GM21381 (cell line): ENCODE measurements around the gene CRHR2.
"Not testable (repeated sequence)": the region's sequence is repeated elsewhere in the genome, so short reads cannot be mapped to it uniquely, and the experiment has no call there.

Experiments
- ATAC-seq: cut with Tn5 transposase; IDR thresholded peaks from one replicate; pipeline ENCODE4 v1.9.1; 2021; ENCODE audit warnings: mild to moderate bottlenecking, moderate library complexity; ENCODE audit not compliant: unreplicated experiment

CRHR2 gene

DNA sequence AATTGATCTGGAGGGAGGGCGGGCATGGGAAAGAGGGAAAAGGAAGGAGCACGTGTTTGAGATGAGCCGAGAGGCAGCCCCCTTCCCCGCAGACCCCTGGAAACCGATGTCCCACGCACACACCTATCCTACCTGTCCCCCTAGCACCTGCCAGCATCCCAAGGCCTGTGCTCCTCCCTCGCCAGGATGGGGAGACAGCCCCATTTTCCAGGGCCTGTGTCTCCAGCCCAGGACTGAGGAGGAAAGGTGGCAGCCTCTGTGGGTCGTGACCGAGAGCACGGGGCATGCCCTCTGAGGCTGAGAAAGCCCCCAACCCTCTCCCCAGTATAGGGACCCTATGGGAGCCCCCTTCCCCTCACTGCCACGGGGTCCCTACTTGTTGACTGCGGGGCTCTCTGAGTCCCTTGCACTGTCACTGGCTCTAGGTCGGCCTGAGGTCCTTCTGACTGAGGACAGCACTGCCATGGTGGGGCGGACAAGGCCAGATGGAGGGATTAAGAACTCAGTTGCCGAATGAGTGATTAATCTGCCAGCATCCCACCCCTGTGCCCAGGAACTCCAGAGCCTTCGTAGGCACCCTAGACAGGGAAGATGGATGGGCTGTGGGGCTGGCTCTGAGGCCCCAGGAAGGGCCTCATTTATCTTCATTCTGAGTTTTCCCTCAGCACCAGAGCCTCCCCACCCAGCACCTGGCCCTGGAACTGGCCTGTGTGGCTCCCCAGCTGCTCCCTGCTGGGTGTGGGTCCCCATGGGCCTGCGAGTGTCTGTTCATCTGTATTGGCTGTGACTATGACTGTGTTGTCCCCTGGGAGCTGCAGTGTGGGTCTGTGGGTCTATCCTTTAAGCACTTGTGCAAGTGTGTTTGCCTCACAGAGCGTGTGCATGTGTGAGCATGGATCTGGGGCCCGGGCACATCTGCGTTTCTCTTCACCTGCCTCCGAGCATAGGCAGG lies 26.0 kb downstream of the CRHR2 start:
- no peak for ATAC-seq

DNA sequence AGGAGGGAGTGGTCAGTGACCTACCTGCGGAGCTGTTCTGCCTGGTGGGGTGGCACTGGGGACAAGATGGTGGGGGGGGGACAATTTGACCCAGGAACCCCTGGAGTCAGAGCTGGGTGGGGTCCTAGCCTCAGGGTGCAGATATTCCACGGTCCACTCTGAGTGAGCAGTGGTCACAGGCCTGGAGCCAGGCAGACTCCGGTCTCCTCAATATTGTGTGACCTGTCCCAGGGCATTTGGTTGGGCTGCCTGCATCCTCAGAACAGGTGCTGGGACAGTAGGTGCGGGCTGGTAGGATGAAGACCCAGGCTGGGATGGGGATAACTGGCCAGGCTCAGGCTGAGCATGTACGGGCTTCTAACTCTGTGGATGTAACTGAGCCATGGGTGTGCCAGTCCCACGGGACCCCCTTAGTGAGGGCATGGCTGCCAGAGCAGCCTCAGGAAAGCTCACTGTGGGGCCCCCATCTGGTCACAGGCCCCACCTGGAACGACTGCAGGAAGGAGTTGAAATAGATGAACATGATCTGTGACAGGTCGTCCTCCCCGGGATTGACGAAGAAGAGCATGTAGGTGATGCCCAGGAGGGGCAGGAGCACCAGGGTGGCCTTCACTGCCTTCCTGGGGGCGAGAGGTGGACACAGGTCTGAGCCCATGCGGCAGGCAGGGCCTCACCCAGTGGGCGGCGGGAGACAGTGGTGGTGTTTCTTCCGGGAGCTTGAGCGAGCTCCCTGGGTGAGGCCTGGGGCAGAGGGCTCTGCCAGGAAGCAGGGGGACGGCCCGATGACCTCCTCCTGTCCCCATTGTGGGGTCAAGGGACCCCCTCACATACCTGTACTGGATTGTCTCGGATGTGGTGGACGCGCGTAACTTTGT lies 26.9 kb downstream of the CRHR2 start:
- no peak for ATAC-seq

DNA sequence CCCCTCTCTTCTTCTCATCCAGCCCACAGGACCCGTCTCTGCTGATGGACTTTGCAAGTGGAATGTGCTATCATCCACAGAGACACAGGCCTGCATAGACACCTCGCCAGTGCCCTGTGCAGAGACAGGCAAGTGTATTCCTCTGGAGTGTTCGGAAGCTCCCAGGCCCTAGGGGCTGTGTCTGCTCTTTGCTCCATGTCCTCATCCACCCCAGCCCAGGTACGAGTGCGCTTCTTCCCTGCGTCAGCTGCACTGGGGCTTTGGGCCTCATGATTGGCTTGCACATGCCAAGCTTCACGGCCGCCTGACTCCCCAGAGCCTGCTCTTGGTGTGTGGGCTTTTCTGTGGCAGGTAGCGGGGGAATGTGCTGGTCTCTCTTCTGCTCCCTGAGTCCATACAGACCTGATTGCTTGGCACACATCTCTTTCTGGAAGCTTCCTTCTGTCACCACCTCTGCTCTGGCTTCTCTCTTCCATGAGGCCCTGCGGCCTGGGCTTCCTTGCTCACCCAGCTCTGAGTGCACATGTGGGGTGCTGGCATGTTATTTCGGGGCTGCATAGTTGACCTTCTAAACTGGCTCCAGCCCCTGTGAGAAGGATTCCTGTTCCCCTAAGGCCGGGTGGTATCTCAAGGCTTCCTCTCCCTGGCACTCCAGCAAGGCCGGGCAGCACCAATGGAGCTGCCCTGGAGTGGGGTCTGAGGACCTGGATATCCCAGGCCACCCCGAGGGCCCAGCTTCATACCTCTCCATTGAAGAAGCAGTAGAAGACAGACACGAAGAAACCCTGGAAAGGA lies 27.8 kb downstream of the CRHR2 start:
- ATAC-seq: no peak

DNA sequence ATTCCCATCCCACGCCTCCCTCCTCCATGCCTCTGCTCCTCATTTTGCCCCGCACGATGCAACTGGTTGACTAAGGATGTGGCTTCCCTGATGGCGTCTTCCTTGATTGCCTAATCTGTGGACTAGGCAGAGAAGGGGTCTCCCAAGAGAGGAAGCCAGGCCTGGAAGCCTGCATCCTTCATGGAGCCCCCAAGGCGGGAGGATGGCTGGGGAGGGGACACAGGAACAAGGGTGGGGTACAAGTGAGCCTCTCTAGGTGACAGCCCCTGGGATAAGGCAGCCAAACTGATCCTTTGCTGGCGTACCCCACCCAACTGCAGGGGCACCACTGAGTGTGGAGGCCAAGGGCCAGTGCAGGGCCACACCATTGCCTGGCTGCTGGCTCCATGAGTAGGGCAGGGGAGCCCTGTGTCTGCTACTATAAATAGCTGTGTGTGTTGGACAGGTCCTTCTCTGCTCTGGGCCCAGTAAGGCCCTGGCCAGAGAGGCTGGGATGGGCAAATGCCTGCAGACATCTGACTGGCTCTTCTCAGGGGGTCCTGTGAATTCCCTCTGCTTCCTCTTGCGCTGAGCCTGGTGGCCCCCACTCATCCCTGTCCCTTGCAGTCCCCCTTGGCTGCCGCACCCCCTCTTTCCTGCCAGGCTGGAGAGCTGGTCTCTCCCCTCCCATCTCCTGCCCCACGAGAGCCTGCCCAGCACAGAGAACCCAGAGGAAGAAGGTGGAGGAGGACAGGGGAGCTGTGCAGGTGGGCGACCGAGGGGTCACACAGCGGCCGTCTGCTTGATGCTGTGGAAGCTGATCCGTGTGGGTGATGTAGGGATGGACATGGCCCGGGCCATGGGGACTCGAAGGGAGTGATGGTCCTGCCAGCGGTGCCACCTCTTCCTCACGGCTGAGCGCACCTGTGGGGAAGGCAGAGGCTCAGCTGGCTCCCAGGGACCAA lies 29.3 kb downstream of the CRHR2 start:
- ATAC-seq: no peak

DNA sequence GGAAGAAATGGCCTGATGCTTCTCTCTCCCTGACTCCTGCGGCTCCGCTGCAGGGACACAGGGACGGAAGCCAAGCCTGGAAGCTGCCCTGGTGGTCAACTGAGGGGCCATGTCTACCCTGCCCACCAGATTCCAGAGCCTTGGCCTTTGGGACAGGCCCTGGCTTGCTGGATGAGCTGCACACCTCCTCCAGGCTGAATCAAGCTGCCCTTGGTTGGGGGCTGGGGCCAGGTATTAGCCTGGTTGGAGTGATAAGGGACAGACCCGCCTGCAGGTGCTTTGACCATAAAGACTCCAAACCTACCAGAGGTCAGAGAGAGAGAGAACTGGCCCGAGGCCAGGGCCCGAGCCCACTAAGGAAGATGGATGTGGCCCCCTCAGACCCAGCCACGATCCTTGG lies 30.1 kb downstream of the CRHR2 start:
- no peak for ATAC-seq

DNA sequence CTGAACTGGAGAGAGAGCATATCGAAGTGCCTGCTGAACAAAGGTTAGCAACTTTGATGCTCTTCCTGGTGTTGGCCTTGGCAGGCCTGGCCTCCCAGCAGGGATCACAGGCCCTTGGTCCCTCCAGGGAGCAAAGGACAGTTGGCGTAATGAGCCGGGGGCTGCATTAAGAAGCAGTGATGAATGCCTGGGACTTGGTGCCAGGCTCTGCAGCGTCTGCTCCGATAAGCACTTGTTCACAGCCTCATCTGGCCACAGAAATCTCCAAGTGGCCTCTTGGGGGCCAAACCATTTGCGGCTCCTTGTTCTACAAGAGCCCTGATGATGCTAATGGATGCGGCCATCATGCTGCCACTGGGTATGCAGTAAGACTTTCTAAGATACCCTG lies 31.8 kb downstream of the CRHR2 start:
- no peak for ATAC-seq

DNA sequence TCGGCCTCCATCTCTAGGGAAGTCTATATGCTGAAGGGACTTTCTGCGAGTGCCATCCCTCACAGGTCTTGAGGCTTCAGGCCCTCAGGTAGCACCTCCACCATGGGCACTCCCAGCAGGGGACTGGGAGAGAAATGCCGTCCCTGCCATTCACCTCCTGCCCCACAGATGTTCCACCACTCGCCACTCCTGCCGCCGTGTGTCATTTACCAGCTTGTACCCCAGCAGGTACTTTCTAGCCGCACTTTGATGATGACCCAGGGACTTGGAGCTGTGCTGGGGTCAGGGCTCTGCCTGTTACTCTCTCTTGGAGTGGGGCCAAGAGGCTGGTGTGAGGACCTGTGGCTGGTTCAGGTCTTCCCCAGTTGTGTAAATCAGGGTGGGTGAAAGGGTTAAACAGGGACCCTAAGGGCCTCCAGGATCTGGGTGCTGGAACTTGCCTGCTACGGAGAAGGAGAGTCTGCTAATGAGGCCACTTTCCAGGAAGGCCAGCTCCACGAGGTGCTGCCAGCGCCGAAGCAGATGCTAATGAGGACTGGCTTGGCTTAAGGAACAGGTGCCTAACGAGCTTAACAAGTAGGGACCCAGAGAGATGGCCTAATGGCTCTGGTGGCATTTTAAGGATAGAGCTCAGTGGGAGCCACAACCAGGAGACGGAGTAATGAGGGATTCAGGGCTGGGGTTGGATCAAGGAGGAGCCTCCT lies 32.4 kb downstream of the CRHR2 start:
- no peak for ATAC-seq

DNA sequence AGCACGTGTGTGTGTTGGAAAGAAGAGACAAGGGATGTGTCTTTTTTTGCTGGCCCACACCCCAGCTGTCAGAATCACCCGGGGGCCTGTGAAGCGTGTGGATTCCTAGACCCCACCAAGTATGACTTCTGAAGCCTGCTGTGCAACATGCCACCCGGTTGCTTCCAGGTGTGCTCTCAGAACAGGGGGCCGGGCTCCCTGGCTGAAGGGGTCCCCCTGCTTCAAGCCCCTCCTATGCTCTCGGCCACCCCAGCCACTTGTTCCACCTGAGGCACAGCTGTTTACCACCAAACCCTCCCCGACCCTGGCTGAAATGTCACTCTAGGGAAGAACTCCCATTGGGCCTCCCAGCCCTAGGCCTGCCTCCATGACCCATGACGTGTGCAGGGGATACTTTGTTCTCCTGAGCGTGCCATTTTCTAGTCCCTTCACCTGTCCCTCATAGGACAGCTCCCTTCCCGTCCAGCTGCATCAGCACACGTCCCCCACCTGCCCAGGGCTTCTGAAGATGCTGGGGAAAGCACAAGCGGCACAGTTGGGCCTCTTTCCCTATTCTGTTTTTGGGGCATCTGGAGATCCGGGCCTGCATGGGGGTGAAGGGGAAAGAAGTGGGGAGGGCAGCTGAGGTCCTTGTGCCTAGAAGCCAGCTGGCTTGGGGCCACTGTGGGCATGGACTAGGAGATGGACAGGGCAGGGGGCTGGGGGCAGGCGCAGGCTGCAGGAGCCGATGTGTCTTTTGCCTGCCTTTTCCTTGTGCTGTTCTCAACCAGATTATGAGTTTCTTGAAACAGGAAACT lies 33.3 kb downstream of the CRHR2 start:
- no peak for ATAC-seq

DNA sequence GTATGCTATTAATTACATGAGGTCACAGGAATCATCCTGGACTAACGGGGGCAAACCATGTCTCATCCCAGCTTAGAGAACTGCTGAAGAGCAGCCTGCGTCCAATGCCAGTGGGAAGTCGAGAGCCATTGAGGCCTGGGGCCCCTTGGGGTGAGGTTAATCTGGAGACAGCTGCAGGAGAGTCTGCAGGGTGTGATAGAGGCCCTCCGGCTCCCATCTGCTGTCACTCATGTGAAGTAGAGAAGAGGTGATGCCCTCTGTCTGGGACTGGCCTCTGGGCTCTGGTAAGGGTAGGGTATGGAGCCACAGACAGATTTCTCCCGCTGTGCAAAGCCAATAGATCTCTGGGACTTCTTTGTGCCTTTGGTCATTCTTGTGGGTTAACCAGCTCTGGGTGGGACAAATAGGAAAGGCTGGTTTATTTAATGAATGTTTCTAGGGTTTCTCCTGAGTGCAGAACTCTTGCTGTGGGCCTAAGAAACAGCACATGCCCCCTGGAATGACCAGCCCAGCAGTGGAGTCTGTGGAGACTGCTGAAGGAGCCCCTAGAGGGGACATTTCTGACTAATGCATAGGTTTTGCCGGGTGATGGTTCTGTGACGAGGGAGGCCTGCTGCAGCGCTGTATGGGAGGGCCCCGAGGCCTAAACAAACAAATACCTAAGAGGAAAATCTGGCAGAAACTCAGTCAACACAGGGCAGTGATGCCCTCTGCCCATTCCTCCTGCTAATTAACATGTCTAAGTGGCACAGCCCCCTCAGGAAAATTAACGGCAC lies 34.5 kb downstream of the CRHR2 start:
- no peak for ATAC-seq

DNA sequence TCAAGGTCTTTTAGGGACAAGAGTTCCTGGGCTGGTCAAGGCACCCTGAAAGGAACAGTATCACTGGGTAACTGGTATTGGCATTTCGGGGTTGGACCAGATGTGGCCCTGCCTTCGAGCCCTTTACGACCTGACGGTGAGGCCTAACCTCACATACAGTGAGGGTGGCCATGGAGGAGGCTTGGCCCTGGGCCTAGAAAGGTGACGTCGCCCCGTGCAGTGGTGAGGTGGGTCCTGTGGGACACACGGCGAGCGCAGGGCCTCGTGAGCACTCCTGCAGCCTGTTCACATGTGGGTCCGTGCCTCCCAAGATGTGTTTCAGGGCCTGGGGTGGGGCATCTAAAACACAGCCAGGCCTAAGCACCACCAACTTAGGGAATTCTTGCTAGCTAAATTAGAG lies 36.1 kb downstream of the CRHR2 start:
- no peak for ATAC-seq

DNA sequence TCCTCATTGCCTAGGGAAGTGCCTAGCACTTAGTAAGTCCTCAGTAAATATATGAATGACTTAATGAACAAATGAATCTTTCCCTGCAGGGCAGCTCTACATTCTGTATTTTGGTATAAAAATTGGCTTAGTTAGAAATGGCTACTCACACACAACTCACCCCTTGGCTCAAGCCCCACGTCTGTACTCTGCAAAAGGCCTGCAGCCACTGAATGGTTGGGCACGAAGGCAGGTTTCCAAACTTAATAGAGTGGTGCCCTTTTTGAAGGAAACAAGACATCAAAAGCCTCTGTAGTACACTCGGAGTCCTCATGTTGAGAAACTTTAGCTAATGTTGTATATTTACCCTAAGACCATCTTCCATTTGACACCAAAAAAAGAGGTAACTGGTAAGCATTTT lies 36.6 kb downstream of the CRHR2 start:
- ATAC-seq: no peak

DNA sequence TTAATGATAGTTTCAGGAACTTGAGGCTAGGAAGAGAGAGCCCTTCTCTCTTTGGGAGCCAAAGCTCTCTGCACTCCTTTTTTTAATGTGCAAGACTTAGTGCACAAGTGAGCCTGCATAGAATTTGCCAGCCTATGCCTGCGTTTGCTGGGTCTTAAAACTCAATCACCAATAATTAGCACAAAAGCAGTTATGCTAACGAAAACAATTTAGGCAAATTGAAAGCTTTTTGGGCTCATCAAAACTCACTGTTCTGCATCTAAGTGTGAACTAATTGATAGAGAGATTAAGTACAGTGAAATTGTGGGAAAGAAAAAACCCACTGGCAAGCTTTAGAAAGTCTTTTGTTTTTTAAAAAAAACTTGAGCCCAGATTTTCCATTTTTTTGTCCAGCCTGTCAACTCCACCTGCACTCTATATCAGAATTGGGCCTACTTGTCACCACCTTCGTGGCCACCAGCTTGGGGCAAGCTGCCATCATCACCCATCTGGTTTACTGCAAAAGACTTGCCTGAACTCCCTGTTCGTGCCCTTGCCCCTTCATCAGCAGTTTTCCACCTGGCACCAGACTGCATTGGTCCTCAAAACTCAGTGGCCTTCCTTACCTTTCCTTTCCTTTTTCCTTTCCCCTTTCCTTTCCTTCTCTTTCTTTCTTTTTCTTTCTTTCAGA lies 37.8 kb downstream of the CRHR2 start:
- ATAC-seq: no peak

DNA sequence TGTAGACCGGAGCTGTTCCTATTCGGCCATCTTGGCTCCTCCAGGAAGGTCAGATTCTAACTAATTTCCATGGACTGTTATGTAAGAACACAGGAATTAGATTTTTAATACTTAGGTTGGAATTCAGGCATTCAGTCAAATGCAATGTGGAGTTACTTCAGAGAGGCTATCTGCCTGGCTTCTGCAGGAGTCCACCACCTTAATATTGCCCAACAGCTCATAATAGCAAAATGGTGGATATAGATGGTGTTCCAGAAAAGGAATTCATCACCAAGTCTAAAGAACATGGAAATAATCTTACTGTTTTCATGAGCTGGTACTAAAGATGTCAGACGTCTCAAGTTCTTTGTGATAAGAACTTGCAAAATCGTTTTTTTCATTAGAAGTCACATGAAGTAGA lies 39.5 kb downstream of the CRHR2 start:
- ATAC-seq: no peak

DNA sequence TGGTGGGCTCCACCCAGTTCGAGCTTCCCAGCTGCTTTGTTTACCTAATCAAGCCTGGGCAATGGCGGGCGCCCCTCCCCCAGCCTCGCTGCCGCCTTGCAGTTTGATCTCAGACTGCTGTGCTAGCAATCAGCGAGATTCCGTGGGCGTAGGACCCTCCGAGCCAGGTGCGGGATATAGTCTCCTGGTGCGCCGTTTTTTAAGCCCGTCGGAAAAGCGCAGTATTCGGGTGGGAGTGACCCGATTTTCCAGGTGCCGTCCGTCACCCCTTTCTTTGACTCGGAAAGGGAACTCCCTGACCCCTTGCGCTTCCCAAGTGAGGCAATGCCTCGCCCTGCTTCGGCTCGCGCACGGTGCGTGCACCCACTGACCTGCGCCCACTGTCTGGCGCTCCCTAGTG lies 39.9 kb downstream of the CRHR2 start:
- ATAC-seq: not testable (repeated sequence)

DNA sequence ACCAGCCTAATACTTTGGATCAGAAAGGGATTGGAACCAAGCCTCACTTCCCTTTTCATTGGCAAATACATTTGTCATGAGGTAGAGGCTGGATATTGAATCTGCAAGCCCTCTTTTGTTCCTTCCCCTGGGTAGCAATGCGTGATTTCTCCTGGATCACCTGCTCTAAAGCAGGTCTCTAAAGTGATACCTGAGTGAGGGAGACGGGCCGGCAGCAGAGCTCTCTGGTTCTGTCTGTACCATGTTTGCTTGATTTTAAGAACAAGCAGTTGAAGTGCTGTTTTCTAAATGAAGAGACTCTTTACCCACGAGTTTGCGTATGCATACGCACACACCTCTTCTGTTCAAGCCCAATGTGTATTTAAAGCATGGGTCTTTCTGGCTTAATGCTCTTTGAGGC lies 46.5 kb downstream of the CRHR2 start:
- ATAC-seq: no peak

DNA sequence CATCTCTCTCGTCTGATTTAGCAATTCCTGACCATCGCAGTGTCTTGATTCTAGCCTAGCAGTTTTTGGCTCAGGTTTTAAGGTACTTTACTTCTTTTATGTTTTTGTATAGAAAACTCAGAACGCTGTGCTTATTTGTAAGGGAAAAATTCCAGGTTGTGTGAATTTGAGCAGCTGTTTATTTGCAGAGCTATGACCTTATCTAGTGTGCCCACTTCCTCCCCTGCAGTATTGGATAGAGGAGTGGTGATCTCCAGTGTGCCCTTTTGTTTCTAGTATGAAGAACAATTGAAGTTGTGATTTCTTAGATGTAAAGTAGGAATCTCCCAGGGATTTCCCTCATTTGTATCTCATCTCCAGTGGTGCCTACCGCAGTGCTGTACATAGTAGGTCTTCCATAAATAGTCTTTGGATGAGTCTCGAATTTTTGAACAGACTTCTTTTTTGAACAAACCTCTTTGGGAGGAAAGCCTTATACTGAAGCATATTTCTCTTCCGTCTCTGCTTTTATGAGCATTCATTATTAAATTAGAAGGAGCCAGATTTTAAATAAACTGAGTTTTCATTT lies 47.5 kb downstream of the CRHR2 start:
- no peak for ATAC-seq

DNA sequence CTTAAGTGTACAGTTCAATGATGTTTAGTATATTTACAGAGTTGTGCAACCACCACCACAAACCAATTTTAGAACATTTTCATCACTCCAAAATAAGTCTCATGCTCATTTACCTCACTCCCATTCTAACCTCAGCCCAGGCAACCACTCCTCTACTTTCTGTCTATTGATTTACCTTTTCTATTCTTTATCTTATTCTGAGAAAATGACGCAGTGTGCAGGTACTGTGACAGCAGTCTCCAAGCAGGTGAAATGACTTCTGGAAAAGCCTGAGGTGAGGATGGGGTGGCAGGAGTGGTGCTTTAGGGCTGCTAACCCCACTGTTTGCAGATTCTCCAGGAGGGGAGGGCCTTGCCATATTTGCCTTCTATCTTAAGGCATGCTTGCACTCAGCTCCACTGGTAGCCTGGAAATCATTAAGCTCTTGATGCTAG lies 48.0 kb downstream of the CRHR2 start:
- ATAC-seq: no peak
